Fibroblast of mammary gland (primary cell): ENCODE data around the gene ELK4.
"Not testable (repeated sequence)": the region's sequence is repeated elsewhere in the genome, so short reads cannot be mapped to it uniquely, and the experiment has no call there.

Experiments used
- DNase-seq: peaks from one replicate; pipeline ENCODE4 v3.0.0-alpha.2; 2010; ENCODE audit warnings: low read depth
- H3K4me3 ChIP-seq: 2 replicates; pipeline ENCODE4 v1.5.1; 2011; ENCODE audit warnings: low read depth, mild to moderate bottlenecking, low read length, moderate library complexity; ENCODE audit not compliant: control insufficient read depth
- CTCF ChIP-seq: conservative IDR thresholded peaks from 2 replicates; pipeline ENCODE4 v1.5.1; 2011; ENCODE audit warnings: low read depth, low read length, inconsistent platforms; ENCODE audit not compliant: control insufficient read depth, insufficient read depth

Gene ELK4

GRCh38 chr1:205639567-205639966 is 7.8 kb upstream of the ELK4 start:
- no peak for DNase-seq
- TF ChIP-seq CTCF, result no peak
- no peak overlapping the region for H3K4me3 ChIP-seq

GRCh38 chr1:205637854-205638468 is 6.2 kb upstream of the ELK4 start:
- H3K4me3 ChIP-seq, result no peak overlapping the region
- TF ChIP-seq CTCF, result no peak
- no peak for DNase-seq

- no peak for DNase-seq
- no peak for TF ChIP-seq CTCF
- no peak overlapping the region for H3K4me3 ChIP-seq
Measured at GRCh38 chr1:205636732-205637131, 4.9 kb upstream of the ELK4 start.

GRCh38 chr1:205636138-205636530 is 4.3 kb upstream of the ELK4 start:
- not testable (repeated sequence) for H3K4me3 ChIP-seq, DNase-seq

GRCh38 chr1:205633421-205633976 is 1.7 kb upstream of the ELK4 start:
- no peak overlapping the region for H3K4me3 ChIP-seq
- TF ChIP-seq CTCF, result no peak
- peak; percentile 75 for DNase-seq

- no peak for TF ChIP-seq CTCF
- peak overlapping the region; percentile 74 for H3K4me3 ChIP-seq
- no peak for DNase-seq
Measured at GRCh38 chr1:205632669-205633169, 908 bp upstream of the ELK4 start.

- DNase-seq, result peak; percentile 71
- TF ChIP-seq CTCF, result no peak
- H3K4me3 ChIP-seq, result peak overlapping the region; percentile 86
Measured at GRCh38 chr1:205631010-205631767, 622 bp downstream of the ELK4 start.
